ENCODE measurements around the gene PIBF1.

DNA sequence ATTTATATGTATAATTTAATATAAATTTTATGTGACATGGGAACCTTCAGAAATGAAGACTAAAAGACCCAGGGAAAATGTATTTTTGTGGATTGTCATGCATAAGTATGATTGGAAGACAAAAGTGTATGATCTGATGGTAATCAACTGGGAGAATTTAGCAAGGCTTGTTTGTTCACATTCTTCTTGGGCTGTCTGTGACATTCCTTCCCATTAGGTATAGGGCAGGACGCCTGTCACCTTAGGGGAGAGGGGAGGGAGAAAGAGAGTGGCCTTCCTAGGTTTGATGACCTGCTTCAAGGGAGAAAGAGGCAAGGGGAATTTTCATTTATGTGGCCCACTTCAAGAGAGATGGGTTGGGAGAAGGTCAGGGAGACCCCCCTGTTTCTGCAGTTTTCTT lies 22.4 kb downstream of the PIBF1 start:
- TF ChIP-seq EZH2 (IDR thresholded peaks at IDR 0.05), result no peak
- TF ChIP-seq FOXP2 (optimal IDR thresholded peaks at IDR 0.05; ENCODE audit: control extremely low read depth, extremely low read length, insufficient read depth), result no peak
- no peak for TF ChIP-seq POLR2AphosphoS5 (IDR thresholded peaks at IDR 0.05; ENCODE audit: borderline replicate concordance, low read depth, low read length)

Measured in SK-N-MC (cell line).